ENCODE results near the gene NPAS4. TPM values are rescaled to one million over a fixed set of nuclear protein-coding genes. Genes with fewer than 3 reads are reported as not detected.
A peak's percentile ranks its signal among the peaks of the same experiment; 100 is the strongest.

The NPAS4 gene
- total RNA-seq, 1 experiment from 2014 or later: 1.6 TPM

GRCh38 chr11:66410191-66410590, 10.6 kb upstream of the NPAS4 start:
- peaks cover 11% of the 10 kb centered on the region for H3K27me3 Mint-ChIP-seq (ENCODE audit: low read depth)
- H3K27ac Mint-ChIP-seq: no peak overlapping the region

More at GRCh38 chr11:66410191-66410590, 10.6 kb upstream of the NPAS4 start:
- Mint-ChIP-seq H3K9me3 (no peaks in the 10 kb centered on the region), H3K36me3 (ENCODE audit: insufficient read depth in 1 of 3, low read depth in 3 of 3) (no peaks in the 10 kb centered on the region), H3K4me3 (peak overlapping the region in 1 of 2 experiments; percentile 43; a peak in 2 of 5 replicates), H3K4me1 (peaks cover 34 to 36% of the 10 kb centered on the region in 2 experiments)
- Histone ChIP-seq H3K79me1 (ENCODE audit: insufficient read depth, low read depth, low read length, poor library complexity, severe bottlenecking) (no peaks in the 10 kb centered on the region), H2BK20ac (ENCODE audit: low read depth, low read length, poor library complexity, severe bottlenecking) (no peak overlapping the region), H4K20me1 (ENCODE audit: control insufficient read depth, insufficient read depth, insufficient read length) (no peaks in the 10 kb centered on the region), H3K4me1 (ENCODE audit: insufficient read depth, low read length) (peaks cover 10% of the 10 kb centered on the region), H2AFZ (ENCODE audit: low read length) (no peak overlapping the region), H3K23ac (ENCODE audit: insufficient read length, low read depth, low read length) (no peak overlapping the region), H3K4me2 (ENCODE audit: insufficient read depth, insufficient read length, low read length) (no peak overlapping the region), H3K23me2 (ENCODE audit: insufficient read length, low read depth, low read length, poor library complexity, severe bottlenecking) (peaks cover 10% of the 10 kb centered on the region), H2BK120ac (ENCODE audit: low read depth, low read length, poor library complexity, severe bottlenecking) (no peak overlapping the region), H2BK5ac (ENCODE audit: insufficient read length, low read length) (no peak overlapping the region), H3K27me3 (ENCODE audit: insufficient read depth, low read length) (no peaks in the 10 kb centered on the region; the same call in 1 of the 2 replicates), H3T11ph (ENCODE audit: low read length) (no peak overlapping the region), H3K56ac (ENCODE audit: insufficient read length, low read depth, low read length) (no peak overlapping the region), H3K79me2 (ENCODE audit: insufficient read depth, low read length) (no peaks in the 10 kb centered on the region), H3K14ac (ENCODE audit: insufficient read depth, low read length) (no peak overlapping the region), H4K91ac (ENCODE audit: insufficient read length, low read depth, low read length) (no peak overlapping the region), H4K5ac (ENCODE audit: insufficient read length, low read depth, low read length) (no peak overlapping the region), H2BK15ac (ENCODE audit: low read depth, low read length) (no peak overlapping the region), H4K8ac (replicated peaks; ENCODE audit: insufficient read length, low read depth, low read length) (no peak overlapping the region), H3K18ac (ENCODE audit: insufficient read length, low read depth, low read length) (no peak overlapping the region), H3K9me3 (ENCODE audit: control insufficient read depth, low read depth, low read length) (no peaks in the 10 kb centered on the region), H3K9ac (ENCODE audit: extremely low read depth, insufficient read length, low read length) (no peak overlapping the region), H3K27ac (ENCODE audit: insufficient read length, low read depth, low read length) (no peak overlapping the region), H2BK12ac (ENCODE audit: insufficient read length, low read depth, low read length) (no peak overlapping the region), H2AK5ac (ENCODE audit: insufficient read length, low read length) (no peak overlapping the region), H3K4ac (ENCODE audit: low read depth, low read length) (no peak overlapping the region)
- DNase-seq: no peak
- no CpG with 5 or more reads among the region's 12 CpGs for WGBS (ENCODE audit: extremely low coverage, insufficient read length, low lambda C conversion rate)
- TF ChIP-seq, protein P1, sequence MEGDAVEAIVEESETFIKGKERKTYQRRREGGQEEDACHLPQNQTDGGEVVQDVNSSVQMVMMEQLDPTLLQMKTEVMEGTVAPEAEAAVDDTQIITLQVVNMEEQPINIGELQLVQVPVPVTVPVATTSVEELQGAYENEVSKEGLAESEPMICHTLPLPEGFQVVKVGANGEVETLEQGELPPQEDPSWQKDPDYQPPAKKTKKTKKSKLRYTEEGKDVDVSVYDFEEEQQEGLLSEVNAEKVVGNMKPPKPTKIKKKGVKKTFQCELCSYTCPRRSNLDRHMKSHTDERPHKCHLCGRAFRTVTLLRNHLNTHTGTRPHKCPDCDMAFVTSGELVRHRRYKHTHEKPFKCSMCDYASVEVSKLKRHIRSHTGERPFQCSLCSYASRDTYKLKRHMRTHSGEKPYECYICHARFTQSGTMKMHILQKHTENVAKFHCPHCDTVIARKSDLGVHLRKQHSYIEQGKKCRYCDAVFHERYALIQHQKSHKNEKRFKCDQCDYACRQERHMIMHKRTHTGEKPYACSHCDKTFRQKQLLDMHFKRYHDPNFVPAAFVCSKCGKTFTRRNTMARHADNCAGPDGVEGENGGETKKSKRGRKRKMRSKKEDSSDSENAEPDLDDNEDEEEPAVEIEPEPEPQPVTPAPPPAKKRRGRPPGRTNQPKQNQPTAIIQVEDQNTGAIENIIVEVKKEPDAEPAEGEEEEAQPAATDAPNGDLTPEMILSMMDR (conservative IDR thresholded peaks at IDR 0.05): no peak
